DMS 273 treated with DMSO at 0.1 percent for 48 hours (cell line): ENCODE data around the gene RHOBTB1.
"Not testable (repeated sequence)": the region's sequence is repeated elsewhere in the genome, so short reads cannot be mapped to it uniquely, and the experiment has no call there.

Experiments used
- DNase-seq: peaks from one replicate; lab custom pipeline; 2025; lab: John Stamatoyannopoulos, UW

RHOBTB1 gene

GRCh38 chr10:60868946-60869345, 75.0 kb downstream of the RHOBTB1 start:
- DNase-seq, result no peak

- DNase-seq, result no peak
Measured at GRCh38 chr10:60865198-60865783, 78.7 kb downstream of the RHOBTB1 start.

GRCh38 chr10:60863796-60864195, 80.2 kb downstream of the RHOBTB1 start:
- no peak for DNase-seq

- no peak for DNase-seq
Measured at GRCh38 chr10:60862517-60862916, 81.5 kb downstream of the RHOBTB1 start.

GRCh38 chr10:60856405-60856804, 87.6 kb downstream of the RHOBTB1 start:
- no peak for DNase-seq

- no peak for DNase-seq
Measured at GRCh38 chr10:60853637-60854036, 90.3 kb downstream of the RHOBTB1 start.

- DNase-seq, result no peak
Measured at GRCh38 chr10:60853107-60853506, 90.9 kb downstream of the RHOBTB1 start.

GRCh38 chr10:60849740-60850139, 94.2 kb downstream of the RHOBTB1 start:
- no peak for DNase-seq

- no peak for DNase-seq
Measured at GRCh38 chr10:60849217-60849616, 94.8 kb downstream of the RHOBTB1 start.

GRCh38 chr10:60848680-60849079, 95.3 kb downstream of the RHOBTB1 start:
- no peak for DNase-seq

GRCh38 chr10:60848126-60848525, 95.9 kb downstream of the RHOBTB1 start:
- no peak for DNase-seq

- no peak for DNase-seq
Measured at GRCh38 chr10:60846173-60846572, 97.8 kb downstream of the RHOBTB1 start.

GRCh38 chr10:60845038-60845437, 98.9 kb downstream of the RHOBTB1 start:
- no peak for DNase-seq

- no peak for DNase-seq
Measured at GRCh38 chr10:60842694-60843093, 101.3 kb downstream of the RHOBTB1 start.

- DNase-seq, result not testable (repeated sequence)
Measured at GRCh38 chr10:60841227-60841626, 102.8 kb downstream of the RHOBTB1 start.

GRCh38 chr10:60835049-60835448, 108.9 kb downstream of the RHOBTB1 start:
- DNase-seq, result no peak

- no peak for DNase-seq
Measured at GRCh38 chr10:60834401-60834800, 109.6 kb downstream of the RHOBTB1 start.

- not testable (repeated sequence) for DNase-seq
Measured at GRCh38 chr10:60832136-60832535, 111.8 kb downstream of the RHOBTB1 start.

GRCh38 chr10:60828489-60828852, 115.5 kb downstream of the RHOBTB1 start:
- no peak for DNase-seq

- no peak for DNase-seq
Measured at GRCh38 chr10:60827791-60828488, 116.0 kb downstream of the RHOBTB1 start.

- no peak for DNase-seq
Measured at GRCh38 chr10:60825520-60825919, 118.5 kb downstream of the RHOBTB1 start.

GRCh38 chr10:60823324-60823723, 120.7 kb downstream of the RHOBTB1 start:
- DNase-seq, result no peak

GRCh38 chr10:60822809-60823208, 121.2 kb downstream of the RHOBTB1 start:
- DNase-seq, result no peak

GRCh38 chr10:60821656-60822055, 122.3 kb downstream of the RHOBTB1 start:
- DNase-seq, result no peak
